Uterus (tissue), 4 donors: ENCODE results near the gene PCNX2. TPM values are rescaled to one million over a fixed set of nuclear protein-coding genes. Genes with fewer than 3 reads are reported as not detected.
A peak's percentile ranks its signal among the peaks of the same experiment; 100 is the strongest.

Experiments used
- DNase-seq, 2 donors: peaks; one replicate each; pipeline ENCODE4 v3.0.0-alpha.2; 2019 to 2020
- H3K27ac ChIP-seq, 2 donors: fragments of 200-600 bp; sonication (generic); 1 replicate in 1 of 2; 2 replicates in 1 of 2; pipeline ENCODE4 v1.5.1; 2016 to 2018
- H3K27me3 ChIP-seq, 2 donors: fragments of 200-600 bp; sonication (generic); one replicate each; pipeline ENCODE4 v1.5.1; 2018 to 2019; ENCODE audit warnings: control low read depth in 1 of 2
- H3K36me3 ChIP-seq, 2 donors: fragments of 200-600 bp; sonication (generic); one replicate each; pipeline ENCODE4 v1.5.1; 2019; ENCODE audit warnings: control low read depth in 1 of 2
- H3K4me1 ChIP-seq, 2 donors: fragments of 200-600 bp; sonication (generic); one replicate each; pipeline ENCODE4 v1.5.1; 2018 to 2019; ENCODE audit warnings: control low read depth in 1 of 2
- H3K4me3 ChIP-seq, 2 donors: fragments of 200-600 bp; sonication (generic); 1 replicate in 1 of 2; 2 replicates in 1 of 2; pipeline ENCODE4 v1.5.1; 2018 to 2019; ENCODE audit warnings: mild to moderate bottlenecking in 1 of 2
- H3K9me3 ChIP-seq, 2 donors: fragments of 200-600 bp; sonication (generic); one replicate each; pipeline ENCODE4 v1.5.1; 2019; ENCODE audit warnings: control low read depth in 1 of 2
- POLR2A ChIP-seq, 2 donors: fragments of 450-650 bp; IDR thresholded peaks; one replicate each; pipeline ENCODE4 v1.6.1; 2016; ENCODE audit warnings: antibody characterized with exemption in 2 of 2, mild to moderate bottlenecking in 1 of 2, moderate library complexity in 1 of 2
- intact Hi-C: fragments of 100-400 bp; cut with DNase I; formaldehyde crosslinking; loops from one replicate; pipeline ENCODE4 v1.15.1; 2023; ENCODE audit warnings: low total_unique reads
- total RNA-seq, 4 donors: library from RNA; depleted of rRNA in 3 of 4; stranded (reverse); fragments of >200 nt in 3 of 4; gene quantifications; one replicate each; pipeline versions ENCODE4 v1.1.0 to v1.2.4, GENCODE V29; 2014 to 2023
- TF ChIP-seq, protein P1 (sequence below), 4 experiments: fragments of 200-600 bp in 2 of 4; fragments of 450-650 bp in 2 of 4; sonication (generic) in 2 of 4; IDR thresholded peaks; one replicate each; pipeline ENCODE4 v1.5.1; 2016 to 2019; ENCODE audit warnings: antibody characterized with exemption in 4 of 4, mild to moderate bottlenecking in 2 of 4, moderate library complexity in 1 of 4
- donor health status: DM: yes; HTN: yes; CAD: no.

Gene PCNX2, protein sequence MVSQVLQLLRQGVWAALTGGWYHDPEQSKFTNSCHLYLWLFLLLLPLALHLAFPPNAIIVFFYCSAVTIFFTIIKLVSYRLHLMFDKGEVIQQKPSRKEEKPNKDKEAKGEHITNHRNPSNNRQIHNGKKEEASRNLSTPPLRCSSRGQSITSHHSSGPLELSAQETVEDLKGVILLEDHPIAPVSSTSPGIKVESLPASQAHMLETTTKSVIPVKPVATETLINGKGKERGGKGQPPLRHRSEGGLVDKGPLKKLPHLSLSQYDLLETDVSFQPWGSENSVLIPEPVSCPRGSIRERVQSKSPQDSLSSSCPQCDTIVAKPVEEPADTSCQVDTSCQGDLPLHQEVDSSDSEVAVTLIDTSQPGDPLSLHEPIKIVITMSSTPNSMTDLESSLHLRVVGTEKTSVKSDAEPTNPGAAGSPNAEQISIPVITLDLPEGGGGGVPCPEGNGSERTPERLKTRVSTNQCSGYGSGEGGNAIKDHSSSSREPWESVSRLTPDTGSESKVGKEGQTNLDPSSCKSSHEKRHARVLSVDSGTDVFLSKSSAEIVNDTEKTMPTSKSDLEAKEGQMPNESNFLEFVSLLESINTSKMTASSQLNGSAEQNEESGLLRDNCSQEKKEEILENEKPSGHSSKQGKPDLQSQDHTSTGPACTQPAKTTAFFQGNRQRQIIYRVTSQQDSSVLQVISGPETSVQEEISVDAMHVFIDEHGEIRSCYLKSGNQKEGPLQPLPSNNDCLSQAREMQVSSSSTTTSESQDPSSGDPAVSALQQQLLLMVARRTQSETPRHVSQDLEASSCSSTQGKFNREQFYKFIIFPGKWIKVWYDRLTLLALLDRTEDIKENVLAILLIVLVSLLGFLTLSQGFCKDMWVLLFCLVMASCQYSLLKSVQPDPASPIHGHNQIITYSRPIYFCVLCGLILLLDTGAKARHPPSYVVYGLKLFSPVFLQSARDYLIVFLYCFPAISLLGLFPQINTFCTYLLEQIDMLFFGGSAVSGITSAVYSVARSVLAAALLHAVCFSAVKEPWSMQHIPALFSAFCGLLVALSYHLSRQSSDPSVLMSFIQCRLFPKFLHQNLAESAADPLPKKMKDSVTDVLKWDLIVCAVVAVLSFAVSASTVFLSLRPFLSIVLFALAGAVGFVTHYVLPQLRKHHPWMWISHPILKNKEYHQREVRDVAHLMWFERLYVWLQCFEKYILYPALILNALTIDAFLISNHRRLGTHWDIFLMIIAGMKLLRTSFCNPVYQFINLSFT (N-terminal part only)
- total RNA-seq: 10 to 100 TPM in 2 of 4 donors, 1 to 10 TPM in 2; 4.1 to 36.2 (median 14.1) TPM

DNA sequence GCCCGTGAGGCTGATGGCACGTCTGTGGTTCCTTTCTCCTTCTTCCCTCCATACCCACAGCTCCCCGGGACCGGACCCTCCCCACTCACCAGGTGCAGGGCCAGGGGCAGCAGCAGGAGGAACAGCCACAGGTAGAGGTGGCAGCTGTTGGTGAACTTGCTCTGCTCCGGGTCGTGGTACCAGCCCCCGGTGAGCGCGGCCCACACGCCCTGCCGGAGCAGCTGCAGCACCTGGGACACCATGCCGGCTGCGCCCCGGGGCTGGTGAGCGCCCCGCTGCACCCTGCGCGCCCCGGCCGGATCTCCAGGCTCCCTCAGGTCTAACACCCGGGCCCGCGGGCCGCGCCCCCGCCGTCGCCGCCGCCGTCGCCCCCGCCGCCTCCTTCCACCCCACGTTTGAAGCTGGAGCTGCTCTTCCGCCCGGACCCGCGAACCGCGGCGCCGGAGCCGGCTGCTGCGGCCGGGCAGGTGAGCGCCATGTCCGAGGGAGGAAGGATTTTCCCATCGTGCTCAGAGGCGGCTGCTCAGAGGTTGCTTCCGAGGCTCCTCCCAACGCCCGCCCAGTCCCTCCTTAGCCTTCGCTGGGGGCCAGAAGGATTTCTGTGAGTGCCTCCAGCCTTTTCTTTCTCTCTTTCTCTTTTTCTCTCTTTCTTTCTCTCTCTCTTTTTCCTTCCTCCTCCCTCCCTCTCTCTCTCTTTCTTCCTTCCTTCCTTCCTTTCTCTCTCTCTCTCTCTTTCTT lies at the start of gene PCNX2:
PCNX2 (minus strand) TSS at position 489 of the 738 bp plus-strand sequence; CDS start at position 242, 247 bp downstream.
- peak; percentile 19 to 47 for DNase-seq
- H3K27ac ChIP-seq: peak within 1 kb of the TSS in 1 of 2 donors; percentile 25
- H3K27me3 ChIP-seq: no peaks in the 10 kb centered on the region
- H3K4me1 ChIP-seq: no peaks in the 10 kb centered on the region
- H3K4me3 ChIP-seq: peak within 1 kb of the TSS; percentile 16 to 62
- TF ChIP-seq POLR2A (IDR thresholded peaks at IDR 0.05): no peak
- TF ChIP-seq, protein P1, sequence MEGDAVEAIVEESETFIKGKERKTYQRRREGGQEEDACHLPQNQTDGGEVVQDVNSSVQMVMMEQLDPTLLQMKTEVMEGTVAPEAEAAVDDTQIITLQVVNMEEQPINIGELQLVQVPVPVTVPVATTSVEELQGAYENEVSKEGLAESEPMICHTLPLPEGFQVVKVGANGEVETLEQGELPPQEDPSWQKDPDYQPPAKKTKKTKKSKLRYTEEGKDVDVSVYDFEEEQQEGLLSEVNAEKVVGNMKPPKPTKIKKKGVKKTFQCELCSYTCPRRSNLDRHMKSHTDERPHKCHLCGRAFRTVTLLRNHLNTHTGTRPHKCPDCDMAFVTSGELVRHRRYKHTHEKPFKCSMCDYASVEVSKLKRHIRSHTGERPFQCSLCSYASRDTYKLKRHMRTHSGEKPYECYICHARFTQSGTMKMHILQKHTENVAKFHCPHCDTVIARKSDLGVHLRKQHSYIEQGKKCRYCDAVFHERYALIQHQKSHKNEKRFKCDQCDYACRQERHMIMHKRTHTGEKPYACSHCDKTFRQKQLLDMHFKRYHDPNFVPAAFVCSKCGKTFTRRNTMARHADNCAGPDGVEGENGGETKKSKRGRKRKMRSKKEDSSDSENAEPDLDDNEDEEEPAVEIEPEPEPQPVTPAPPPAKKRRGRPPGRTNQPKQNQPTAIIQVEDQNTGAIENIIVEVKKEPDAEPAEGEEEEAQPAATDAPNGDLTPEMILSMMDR (IDR thresholded peaks at IDR 0.05): no peak
- H3K36me3 ChIP-seq: no peaks in the 10 kb centered on the region
- intact Hi-C loops: no loop called here
- no peaks in the 10 kb centered on the region for H3K9me3 ChIP-seq

DNA sequence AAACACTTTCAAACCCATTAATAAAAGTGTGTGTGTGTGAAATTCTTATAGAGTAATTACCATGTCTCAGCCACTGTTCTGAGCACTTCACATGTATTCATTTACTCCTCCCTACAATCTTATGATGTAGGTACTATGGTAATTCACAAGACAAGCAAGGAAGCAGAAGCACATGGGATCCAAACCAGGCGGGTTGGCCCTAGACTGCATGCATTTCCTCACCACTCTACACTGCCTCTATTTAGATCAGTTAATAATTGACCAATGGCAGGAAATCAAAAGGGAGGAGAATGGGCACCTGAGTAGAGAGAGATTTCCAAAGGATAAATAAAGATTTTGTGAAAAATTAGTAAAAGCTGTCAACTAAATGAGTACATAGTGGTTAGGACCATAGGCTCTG lies 47.7 kb upstream of the PCNX2 start:
- H3K4me1 ChIP-seq: no peaks in the 10 kb centered on the region

DNA sequence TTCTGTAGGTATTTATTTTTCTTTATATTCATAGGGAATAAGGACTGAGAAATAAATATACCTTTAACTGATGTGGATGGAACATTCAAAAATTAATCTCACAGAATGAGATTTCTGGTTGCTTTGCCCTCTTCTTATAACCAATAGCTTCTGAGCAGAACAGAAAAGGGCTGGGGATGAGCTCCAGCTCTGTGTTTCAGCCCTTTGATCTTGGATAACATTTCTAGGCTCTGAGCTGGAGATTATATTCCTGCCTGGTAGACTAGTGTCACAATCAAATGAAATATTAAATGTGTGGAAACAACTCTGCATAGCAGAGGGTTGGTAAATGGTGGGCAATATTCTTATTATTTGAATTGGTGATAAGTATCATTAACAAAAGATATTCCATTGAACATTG lies 46.6 kb upstream of the PCNX2 start:
- Histone ChIP-seq H3K36me3 (no peaks in the 10 kb centered on the region), H3K9me3 (no peaks in the 10 kb centered on the region), H3K4me1 (no peaks in the 10 kb centered on the region), H3K4me3 (no peak overlapping the region), H3K27ac (no peak overlapping the region), H3K27me3 (no peaks in the 10 kb centered on the region)
- no peak for DNase-seq
- TF ChIP-seq, protein P1 (IDR thresholded peaks at IDR 0.05): no peak
- no peak for TF ChIP-seq POLR2A (IDR thresholded peaks at IDR 0.05)
- intact Hi-C loops: no loop called here

More for the DNA sequence above, 47.7 kb upstream of the PCNX2 start:
- no peak for DNase-seq
- Histone ChIP-seq H3K27me3 (no peaks in the 10 kb centered on the region), H3K4me3 (no peak overlapping the region), H3K27ac (no peak overlapping the region), H3K9me3 (no peaks in the 10 kb centered on the region), H3K36me3 (no peaks in the 10 kb centered on the region)
- intact Hi-C loops: no loop called here
- TF ChIP-seq, protein P1 (IDR thresholded peaks at IDR 0.05): no peak
- TF ChIP-seq POLR2A (IDR thresholded peaks at IDR 0.05): no peak

DNA sequence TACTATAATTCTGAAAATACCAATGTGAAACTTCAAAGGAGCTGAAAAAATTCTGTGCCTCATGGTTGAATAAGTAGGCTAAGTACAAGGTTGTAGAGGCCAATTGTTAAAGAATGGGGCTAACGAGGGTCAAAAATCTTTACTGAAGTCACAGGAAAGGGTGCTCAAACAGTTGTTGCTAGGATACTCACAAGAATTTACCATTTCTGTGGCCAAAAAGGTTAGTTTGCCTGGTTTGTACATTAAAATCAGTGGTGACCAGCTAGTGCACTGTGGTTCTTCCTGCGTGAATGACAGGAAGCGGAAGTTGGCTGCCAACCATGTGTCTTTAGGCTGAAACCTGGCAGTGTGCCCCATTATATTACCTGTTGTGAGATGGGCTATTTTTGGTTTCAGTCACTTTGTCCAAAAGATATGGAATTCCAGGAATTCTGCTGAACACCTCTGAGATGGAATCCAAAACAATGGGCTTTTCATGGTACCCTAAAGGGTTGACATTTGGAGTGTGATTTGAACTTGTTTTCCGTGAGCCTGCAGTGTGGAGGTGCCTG lies 45.5 kb upstream of the PCNX2 start:
- Histone ChIP-seq H3K4me3 (no peak overlapping the region), H3K9me3 (no peaks in the 10 kb centered on the region), H3K27ac (no peak overlapping the region), H3K36me3 (no peaks in the 10 kb centered on the region), H3K4me1 (no peaks in the 10 kb centered on the region), H3K27me3 (no peaks in the 10 kb centered on the region)
- no peak for DNase-seq
- TF ChIP-seq, protein P1 (IDR thresholded peaks at IDR 0.05): no peak
- no peak for TF ChIP-seq POLR2A (IDR thresholded peaks at IDR 0.05)
- intact Hi-C loops: no loop called here
